Spleen (tissue), 11 donors: ENCODE data around the gene PLA2G4D. TPM values are rescaled to one million over a fixed set of nuclear protein-coding genes. Genes with fewer than 3 reads are reported as not detected.

Experiments
- DNase-seq: peaks from one replicate; pipeline ENCODE4 v3.0.0-alpha.2; 2020
- H3K27ac ChIP-seq, 8 donors: fragments of 200-600 bp; sonication (generic) in 7 of 8; 1 replicate in 4 of 8; 2 replicates in 4 of 8; pipeline versions ENCODE4 v1.5.0 to v1.8.0; 2016 to 2021; ENCODE audit warnings: inconsistent platforms in 4 of 8, mild to moderate bottlenecking in 4 of 8, moderate library complexity in 1 of 8
- H3K27me3 ChIP-seq, 7 donors: fragments of 200-600 bp; sonication (generic) in 6 of 7; replicated peaks in 1 of 7; 1 replicate in 4 of 7; 2 replicates in 3 of 7; pipeline versions ENCODE4 v1.5.0 to v1.8.0; 2016 to 2021; ENCODE audit warnings: inconsistent platforms in 3 of 7, mild to moderate bottlenecking in 1 of 7
- H3K36me3 ChIP-seq, 6 donors: fragments of 200-600 bp; sonication (generic) in 5 of 6; 1 replicate in 4 of 6; 2 replicates in 2 of 6; pipeline versions ENCODE4 v1.5.0 to v1.8.0; 2016 to 2021; ENCODE audit warnings: inconsistent platforms in 2 of 6
- H3K4me1 ChIP-seq, 6 donors: fragments of 200-600 bp; sonication (generic) in 5 of 6; 1 replicate in 3 of 6; 2 replicates in 3 of 6; pipeline versions ENCODE4 v1.5.0 to v1.8.0; 2016 to 2021; ENCODE audit warnings: inconsistent platforms in 3 of 6
- H3K4me3 ChIP-seq, 8 donors: fragments of 200-600 bp; sonication (generic) in 7 of 8; 1 replicate in 4 of 8; 2 replicates in 4 of 8; pipeline versions ENCODE4 v1.5.0 to v1.8.0; 2016 to 2021; ENCODE audit warnings: inconsistent platforms in 4 of 8, mild to moderate bottlenecking in 4 of 8, moderate library complexity in 2 of 8
- H3K9me3 ChIP-seq, 8 donors: fragments of 200-600 bp; sonication (generic) in 7 of 8; 1 replicate in 4 of 8; 2 replicates in 4 of 8; pipeline versions ENCODE4 v1.5.0 to v1.8.0; 2016 to 2021; ENCODE audit warnings: inconsistent platforms in 4 of 8
- CTCF ChIP-seq, 11 experiments: fragments of 200-600 bp in 7 of 11; fragments of 450-650 bp in 4 of 11; sonication (generic) in 4 of 11; IDR thresholded peaks in 8 of 11; conservative IDR thresholded peaks in 3 of 11; 1 replicate in 7 of 11; 2 replicates in 4 of 11; pipeline versions ENCODE4 v1.4.0 to v1.8.0; 2016 to 2021; ENCODE audit warnings: antibody characterized with exemption in 11 of 11, inconsistent platforms in 4 of 11, mild to moderate bottlenecking in 1 of 11
- POLR2A ChIP-seq, 3 donors: fragments of 450-650 bp; IDR thresholded peaks; one replicate each; pipeline ENCODE4 v1.5.1; 2017; ENCODE audit warnings: antibody characterized with exemption in 3 of 3, mild to moderate bottlenecking in 1 of 3
- POLR2AphosphoS5 ChIP-seq, 3 donors: sonication (generic); formaldehyde crosslinking; IDR thresholded peaks; one replicate each; pipeline ENCODE4 v1.5.1; 2017; ENCODE audit warnings: antibody characterized with exemption in 3 of 3
- WGBS, 5 donors: extraction: QIAGEN DNeasy Blood & Tissue Kit in 3 of 5; methylation state at CpG; one replicate each; pipeline versions ENCODE4 v1.1.5 to v1.1.7; 2013 to 2018; 5-methylcytosine and 5-hydroxymethylcytosine counted together
- intact Hi-C: fragments of 100-400 bp; cut with DNase I; formaldehyde crosslinking; loops from one replicate; pipeline ENCODE4 v1.15.0; 2023; ENCODE audit warnings: low total_unique reads
- polyA plus RNA-seq, 3 donors: library from polyadenylated mRNA; stranded (reverse); fragments of 200-250 nt; gene quantifications; one replicate each; pipeline ENCODE4 v1.2.1, GENCODE V29; 2013
- total RNA-seq, 7 donors: library from RNA; depleted of rRNA in 3 of 7; stranded (reverse); fragments of >200 nt in 3 of 7; fragmentation: NEBNext Ultra II Directional in 4 of 7; extraction: Animal tissue kit (Norgen Biotek cat#: 25700) in 4 of 7; gene quantifications; one replicate each; pipeline versions ENCODE4 v1.1.0 to v1.2.1, GENCODE V29; 2016 to 2021
- donor health status: healthy with polysubstance abuse.
- donor health status: DM: no; HTN: no; CAD: no; lungs with moderate emphysema.
- donor health status: DM: no; HTN: no; CAD: no.
- donor health status: Bipolar disorder and iron deficiency.
- donor health status: healthy.
- donor health status: DM: no; HTN: no; CAD: no.
- donor health status: DM: yes; HTN: yes; CAD: no.

The PLA2G4D gene
- total and polyA plus RNA-seq, 10 donors, result not detected

- WGBS, 5 donors, result 75 to 94% (median 82%) methylated on average over 1 of the region's 1 CpG
- Histone ChIP-seq H3K4me1 (peaks cover 0 to 5% (median 0%) of the 10 kb centered on the region in 6 donors), H3K9me3 (peaks cover 0 to 5% (median 0%) of the 10 kb centered on the region in 8 donors), H3K36me3 (no peaks in the 10 kb centered on the region), H3K27ac (no peak overlapping the region), H3K27me3 (no peaks in the 10 kb centered on the region), H3K4me3 (no peak overlapping the region)
- no peak for DNase-seq
- TF ChIP-seq POLR2A (IDR thresholded peaks at IDR 0.05), result no peak
- TF ChIP-seq CTCF (IDR thresholded peaks at IDR 0.05 in 8 of 11, conservative IDR thresholded peaks at IDR 0.05 in 3 of 11), result no peak
- TF ChIP-seq POLR2AphosphoS5 (IDR thresholded peaks at IDR 0.05), result no peak
- intact Hi-C loops, result no loop called here
Observed at GRCh38 chr15:42120285-42120684, 25.9 kb upstream of the PLA2G4D start.

- WGBS, 5 donors, result 61 to 70% (median 69%) methylated on average over 5 of the region's 5 CpGs
- peaks cover 0 to 5% (median 0%) of the 10 kb centered on the region in 8 donors for H3K9me3 ChIP-seq
- H3K27me3 ChIP-seq, result no peaks in the 10 kb centered on the region
- peaks cover 0 to 5% (median 0%) of the 10 kb centered on the region in 6 donors for H3K4me1 ChIP-seq
- intact Hi-C loops, result no loop called here
- TF ChIP-seq POLR2A (IDR thresholded peaks at IDR 0.05) (no peak), POLR2AphosphoS5 (IDR thresholded peaks at IDR 0.05) (no peak), CTCF (IDR thresholded peaks at IDR 0.05 in 8 of 11, conservative IDR thresholded peaks at IDR 0.05 in 3 of 11) (no peak)
- DNase-seq, result no peak
- no peak overlapping the region for H3K27ac ChIP-seq
- H3K4me3 ChIP-seq, result no peak overlapping the region
- no peaks in the 10 kb centered on the region for H3K36me3 ChIP-seq
Observed at GRCh38 chr15:42119446-42119760, 25.0 kb upstream of the PLA2G4D start.

DNA sequence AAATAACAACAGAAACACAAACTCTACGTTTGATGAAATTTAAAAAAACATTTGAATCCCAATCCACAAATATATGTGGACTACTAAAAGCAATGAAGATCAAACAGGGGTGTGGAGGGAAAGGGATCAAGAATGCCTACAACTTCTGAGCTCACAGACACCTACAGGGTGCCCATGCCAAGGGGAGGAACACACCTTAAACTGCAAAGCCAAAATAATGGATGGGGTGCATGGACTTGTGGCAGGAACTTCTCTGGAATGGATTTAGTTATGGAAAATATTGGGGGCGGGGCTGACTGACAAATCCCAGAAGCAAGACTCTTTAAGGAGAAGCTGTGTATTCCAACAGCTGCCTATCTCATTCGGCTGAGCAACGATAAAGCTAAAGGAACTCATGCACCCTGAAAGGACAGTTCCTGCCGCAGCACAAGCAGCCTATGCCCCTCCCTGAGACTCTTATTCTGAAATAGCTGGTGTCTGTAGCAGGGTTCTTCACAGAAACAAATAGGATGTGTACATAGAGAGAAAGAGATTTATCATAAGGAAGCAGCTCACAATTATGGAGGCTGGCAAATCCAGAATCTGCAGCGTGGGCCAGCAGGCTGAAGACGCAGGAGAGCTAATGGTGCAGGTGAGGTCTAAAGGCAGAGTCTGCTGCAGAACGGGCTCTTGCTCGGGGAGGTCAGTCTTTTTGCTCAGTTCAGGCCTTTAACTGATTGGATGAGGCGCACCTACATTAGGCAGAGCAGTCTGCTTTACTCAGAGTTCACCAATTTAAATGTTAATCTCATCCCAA is 24.5 kb upstream of the PLA2G4D start:
- TF ChIP-seq POLR2AphosphoS5 (IDR thresholded peaks at IDR 0.05) (no peak), CTCF (IDR thresholded peaks at IDR 0.05 in 8 of 11, conservative IDR thresholded peaks at IDR 0.05 in 3 of 11) (no peak), POLR2A (IDR thresholded peaks at IDR 0.05) (no peak)
- no peak overlapping the region for H3K4me3 ChIP-seq
- no peaks in the 10 kb centered on the region for H3K36me3 ChIP-seq
- H3K27ac ChIP-seq, result no peak overlapping the region
- DNase-seq, result no peak
- peaks cover 0 to 5% (median 0%) of the 10 kb centered on the region in 6 donors for H3K4me1 ChIP-seq
- WGBS, 5 donors, result 46 to 66% (median 52%) methylated on average over 10 of the region's 10 CpGs
- intact Hi-C loops, result no loop called here
- no peaks in the 10 kb centered on the region for H3K27me3 ChIP-seq
- peaks cover 0 to 5% (median 0%) of the 10 kb centered on the region in 8 donors for H3K9me3 ChIP-seq

DNA sequence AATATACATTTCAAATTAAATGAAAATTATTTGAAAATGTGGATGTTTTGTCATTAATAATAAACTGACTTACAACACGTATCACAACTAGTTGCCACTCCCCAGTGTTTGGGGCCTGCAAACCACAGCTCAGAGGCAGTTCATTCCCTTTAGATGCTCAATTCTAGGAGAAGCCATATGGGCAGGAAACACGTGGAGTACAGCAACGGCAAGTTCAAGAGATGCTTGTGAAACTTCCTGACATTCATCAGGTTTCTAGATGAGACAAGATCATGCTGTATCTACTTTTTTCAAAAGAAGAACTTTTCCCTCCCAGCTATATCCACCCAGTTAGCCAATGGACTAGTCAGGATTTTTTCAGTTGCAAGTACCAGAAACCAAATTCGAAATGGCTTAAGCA is 17.6 kb upstream of the PLA2G4D start:
- H3K4me3 ChIP-seq, result no peak overlapping the region
- H3K27ac ChIP-seq, result no peak overlapping the region
- H3K4me1 ChIP-seq, result peaks cover 0 to 14% (median 0%) of the 10 kb centered on the region in 6 donors
- H3K9me3 ChIP-seq, result peaks cover 0 to 5% (median 0%) of the 10 kb centered on the region in 8 donors
- WGBS, 5 donors, result 14 to 26% (median 25%) methylated on average over 4 of the region's 4 CpGs
- no peak for DNase-seq
- intact Hi-C loops, result no loop called here
- TF ChIP-seq POLR2A (IDR thresholded peaks at IDR 0.05) (no peak), POLR2AphosphoS5 (IDR thresholded peaks at IDR 0.05) (no peak), CTCF (IDR thresholded peaks at IDR 0.05 in 8 of 11, conservative IDR thresholded peaks at IDR 0.05 in 3 of 11) (no peak)
- H3K36me3 ChIP-seq, result no peaks in the 10 kb centered on the region
- H3K27me3 ChIP-seq, result peaks cover 0 to 25% (median 0%) of the 10 kb centered on the region in 7 donors
